GM18517 (cell line): ENCODE measurements around the gene SULT1A1.
"Not testable (repeated sequence)": the region's sequence is repeated elsewhere in the genome, so short reads cannot be mapped to it uniquely, and the experiment has no call there.

Experiments used
- ATAC-seq: cut with Tn5 transposase; IDR thresholded peaks from one replicate; pipeline ENCODE4 v1.9.1; 2021; ENCODE audit warnings: mild to moderate bottlenecking, moderate library complexity; ENCODE audit not compliant: unreplicated experiment

SULT1A1 gene

GRCh38 chr16:28609631-28610594 lies at the start of gene SULT1A1:
SULT1A1 (minus strand) TSS chr16:28610044; CDS start chr16:28608855, 1,189 bp downstream.
- ATAC-seq: no peak

GRCh38 chr16:28639959-28640358 lies 30.1 kb upstream of the SULT1A1 start:
- not testable (repeated sequence) for ATAC-seq

GRCh38 chr16:28638359-28638758 lies 28.5 kb upstream of the SULT1A1 start:
- not testable (repeated sequence) for ATAC-seq

- not testable (repeated sequence) for ATAC-seq
Observed at GRCh38 chr16:28637765-28638164, 27.9 kb upstream of the SULT1A1 start, which contains the start of gene NPIPB8. NPIPB8 (plus strand) TSS chr16:28638065; CDS start chr16:28638361, 296 bp downstream.

- ATAC-seq: not testable (repeated sequence)
Observed at GRCh38 chr16:28636093-28636823, 26.4 kb upstream of the SULT1A1 start.

- ATAC-seq: not testable (repeated sequence)
Observed at GRCh38 chr16:28630905-28631304, 21.1 kb upstream of the SULT1A1 start.

- ATAC-seq: no peak
Observed at GRCh38 chr16:28623172-28623711, 13.4 kb upstream of the SULT1A1 start.

GRCh38 chr16:28622532-28623171 lies 12.8 kb upstream of the SULT1A1 start:
- not testable (repeated sequence) for ATAC-seq

- no peak for ATAC-seq
Observed at GRCh38 chr16:28621481-28622155, 11.8 kb upstream of the SULT1A1 start.

GRCh38 chr16:28620316-28620715 lies 10.5 kb upstream of the SULT1A1 start:
- ATAC-seq: not testable (repeated sequence)

- ATAC-seq: no peak
Observed at GRCh38 chr16:28617874-28618273, 8.0 kb upstream of the SULT1A1 start.

- no peak for ATAC-seq
Observed at GRCh38 chr16:28616636-28617035, 6.8 kb upstream of the SULT1A1 start.

- not testable (repeated sequence) for ATAC-seq
Observed at GRCh38 chr16:28616224-28616577, 6.4 kb upstream of the SULT1A1 start.

GRCh38 chr16:28615486-28616223 lies 5.8 kb upstream of the SULT1A1 start:
- not testable (repeated sequence) for ATAC-seq

- ATAC-seq: not testable (repeated sequence)
Observed at GRCh38 chr16:28614561-28614960, 4.7 kb upstream of the SULT1A1 start.

GRCh38 chr16:28613912-28614311 lies 4.1 kb upstream of the SULT1A1 start:
- not testable (repeated sequence) for ATAC-seq

- ATAC-seq: peak; percentile 74
Observed at GRCh38 chr16:28612359-28613280, 2.8 kb upstream of the SULT1A1 start.

GRCh38 chr16:28610595-28611191 lies 849 bp upstream of the SULT1A1 start:
- no peak for ATAC-seq
